H1 (cell line): Measurements from ENCODE around the gene TOB1. TPM values are rescaled to one million over a fixed set of nuclear protein-coding genes. Genes with fewer than 3 reads are reported as not detected.

Experiments used
- CTCF ChIA-PET: fragments of 300-600 bp; sonication (Branson Sonifier 250); formaldehyde crosslinking; loops from one replicate; lab custom pipeline; 2021; ENCODE audit not compliant: partially characterized antibody; lab: Charles Lee
- POLR2A ChIA-PET: fragments of 300-600 bp; sonication (Branson Sonifier 250); formaldehyde crosslinking; loops from one replicate; lab custom pipeline; 2021; ENCODE audit warnings: inconsistent platforms; ENCODE audit not compliant: partially characterized antibody; lab: Charles Lee
- DNase-seq, 2 experiments: peaks; one replicate each; pipeline versions ENCODE4 v3.0.0 to v3.0.0-alpha.2; 2010 to 2022; ENCODE audit warnings: low spot score in 2 of 2, low read depth in 1 of 2, mixed read lengths in 1 of 2
- FAIRE-seq: peaks from 2 replicates; lab custom pipeline; 2011; peaks lifted over from hg19 to GRCh38; lab: Jason Lieb, UNC
- H2AFZ ChIP-seq: 2 replicates; pipeline ENCODE4 v1.8.1; 2012; ENCODE audit warnings: low read length, inconsistent platforms
- H2AK5ac ChIP-seq: 2 replicates; pipeline ENCODE4 v1.6.1; 2013; ENCODE audit warnings: low read depth, low read length
- H2BK120ac ChIP-seq: replicated peaks from 2 replicates; pipeline ENCODE3; 2013; ENCODE audit warnings: low read depth, low read length, inconsistent platforms
- H2BK12ac ChIP-seq: 2 replicates; pipeline ENCODE4 v1.6.1; 2013; ENCODE audit warnings: low read depth, low read length
- H2BK15ac ChIP-seq: 2 replicates; pipeline ENCODE4 v1.6.1; 2013; ENCODE audit warnings: low read length
- H2BK20ac ChIP-seq: 2 replicates; pipeline ENCODE4 v1.6.1; 2013; ENCODE audit warnings: low read length
- H2BK5ac ChIP-seq: 2 replicates; pipeline ENCODE4 v1.6.1; 2013; ENCODE audit warnings: low read depth, low read length
- H3K14ac ChIP-seq: 2 replicates; pipeline ENCODE4 v1.6.1; 2013; ENCODE audit warnings: inconsistent platforms; ENCODE audit not compliant: insufficient read length
- H3K18ac ChIP-seq: 2 replicates; pipeline ENCODE4 v1.6.1; 2013; ENCODE audit warnings: low read length; ENCODE audit errors: extremely low read depth
- H3K23ac ChIP-seq: 2 replicates; pipeline ENCODE4 v1.6.1; 2013; ENCODE audit warnings: inconsistent platforms; ENCODE audit not compliant: insufficient read length
- H3K23me2 ChIP-seq: 2 replicates; pipeline ENCODE4 v1.6.1; 2013; ENCODE audit warnings: low read depth, low read length
- H3K27ac ChIP-seq: 2 replicates; pipeline ENCODE4 v1.6.1; 2011; ENCODE audit warnings: low read depth, low read length, inconsistent platforms
- H3K27me3 ChIP-seq, 4 experiments: replicated peaks in 1 of 4; 1 replicate in 1 of 4; 2 replicates in 3 of 4; pipeline versions ENCODE4 v1.6.1 to v1.8.1; 2011 to 2013; ENCODE audit warnings: low read length in 3 of 4, mild to moderate bottlenecking in 3 of 4, inconsistent platforms in 2 of 4, mixed read lengths in 2 of 4, moderate library complexity in 1 of 4; ENCODE audit not compliant: control insufficient read depth in 3 of 4, insufficient read depth in 3 of 4; ENCODE audit errors: extremely low read depth in 1 of 4
- H3K36me3 ChIP-seq, 4 experiments: 2 replicates each; pipeline versions ENCODE4 v1.6.1 to v1.8.1; 2011 to 2013; ENCODE audit warnings: mild to moderate bottlenecking in 4 of 4, low read length in 3 of 4, moderate library complexity in 2 of 4, control low read depth in 1 of 4, inconsistent platforms in 1 of 4; ENCODE audit not compliant: insufficient read depth in 4 of 4, control insufficient read depth in 2 of 4
- H3K4ac ChIP-seq: replicated peaks from 2 replicates; pipeline ENCODE3; 2013; ENCODE audit warnings: low read length, low read depth, mixed read lengths, inconsistent platforms; ENCODE audit not compliant: insufficient read length
- H3K4me1 ChIP-seq, 4 experiments: replicated peaks in 1 of 4; 1 replicate in 1 of 4; 2 replicates in 3 of 4; pipeline versions ENCODE4 v1.6.1 to v1.8.1; 2011 to 2013; ENCODE audit warnings: low read length in 3 of 4, inconsistent platforms in 2 of 4, mixed read lengths in 1 of 4; ENCODE audit not compliant: insufficient read depth in 4 of 4, control insufficient read depth in 3 of 4
- H3K4me2 ChIP-seq, 2 experiments: 2 replicates each; pipeline versions ENCODE4 v1.6.1 to v1.8.1; 2011 to 2013; ENCODE audit warnings: low read depth in 2 of 2, low read length in 2 of 2, control low read depth in 1 of 2, inconsistent platforms in 1 of 2, mild to moderate bottlenecking in 1 of 2; ENCODE audit not compliant: insufficient read depth in 1 of 2
- H3K4me3 ChIP-seq, 4 experiments: fragments of 200-600, 300-600 bp in 1 of 4; sonication (generic), shearing (Covaris generic), sonication (Bioruptor Twin) in 1 of 4; 2 replicates each; pipeline versions ENCODE4 v1.5.1 to v1.8.1; 2011 to 2016; ENCODE audit warnings: low read length in 4 of 4, low read depth in 3 of 4, control low read depth in 2 of 4, inconsistent platforms in 2 of 4, mild to moderate bottlenecking in 2 of 4, mixed read lengths in 1 of 4, moderate library complexity in 1 of 4; ENCODE audit not compliant: insufficient read depth in 2 of 4; ENCODE audit errors: extremely low read depth in 1 of 4
- H3K56ac ChIP-seq: replicated peaks from 2 replicates; pipeline ENCODE3; 2013; ENCODE audit warnings: low read depth, mild to moderate bottlenecking, mixed read lengths, low read length, inconsistent platforms; ENCODE audit not compliant: insufficient read length
- H3K79me1 ChIP-seq: 2 replicates; pipeline ENCODE4 v1.6.1; 2013; ENCODE audit warnings: low read depth, low read length, control low read depth
- H3K79me2 ChIP-seq, 2 experiments: 2 replicates each; pipeline versions ENCODE4 v1.6.1 to v1.8.1; 2012 to 2013; ENCODE audit warnings: low read length in 2 of 2, mild to moderate bottlenecking in 2 of 2, inconsistent platforms in 1 of 2; ENCODE audit not compliant: insufficient read depth in 2 of 2, control insufficient read depth in 1 of 2
- H3K9ac ChIP-seq, 4 experiments: replicated peaks in 1 of 4; 1 replicate in 1 of 4; 2 replicates in 3 of 4; pipeline versions ENCODE4 v1.6.1 to v1.8.1; 2011 to 2013; ENCODE audit warnings: low read depth in 3 of 4, low read length in 3 of 4, control low read depth in 2 of 4, mild to moderate bottlenecking in 2 of 4, moderate library complexity in 2 of 4, inconsistent platforms in 1 of 4; ENCODE audit errors: extremely low read depth in 1 of 4
- H3K9me3 ChIP-seq, 2 experiments: 2 replicates each; pipeline versions ENCODE4 v1.6.1 to v1.8.1; 2012 to 2013; ENCODE audit warnings: mild to moderate bottlenecking in 2 of 2, moderate library complexity in 2 of 2, control low read depth in 1 of 2, inconsistent platforms in 1 of 2, low read depth in 1 of 2, low read length in 1 of 2, mixed read lengths in 1 of 2; ENCODE audit not compliant: insufficient read depth in 2 of 2
- H4K20me1 ChIP-seq, 2 experiments: replicated peaks in 1 of 2; 2 replicates each; pipeline versions ENCODE3 to v1.8.1; 2011 to 2013; ENCODE audit warnings: inconsistent platforms in 2 of 2, low read length in 2 of 2, mild to moderate bottlenecking in 1 of 2; ENCODE audit not compliant: insufficient read depth in 2 of 2, control insufficient read depth in 1 of 2
- H4K5ac ChIP-seq: 2 replicates; pipeline ENCODE4 v1.6.1; 2013; ENCODE audit warnings: low read length, low read depth, mixed read lengths, inconsistent platforms; ENCODE audit not compliant: insufficient read length
- H4K8ac ChIP-seq: 2 replicates; pipeline ENCODE4 v1.8.0; 2013; ENCODE audit warnings: mild to moderate bottlenecking, moderate library complexity, low read length, inconsistent platforms; ENCODE audit not compliant: insufficient read depth; ENCODE audit errors: extremely low read depth
- H4K91ac ChIP-seq: replicated peaks from 2 replicates; pipeline ENCODE3; 2013; ENCODE audit warnings: low read length, mixed read lengths, inconsistent platforms; ENCODE audit not compliant: insufficient read length
- ASH2L ChIP-seq: fragments of 200-600, 300-600 bp; sonication (generic); IDR thresholded peaks from one replicate; pipeline ENCODE4 v1.7.1; 2017; ENCODE audit warnings: low read length
- BCL11A ChIP-seq, 2 experiments: IDR thresholded peaks; one replicate each; pipeline ENCODE4 v1.6.1; 2011; ENCODE audit warnings: low read depth in 2 of 2, low read length in 2 of 2, mild to moderate bottlenecking in 2 of 2
- CBX5 ChIP-seq: fragments of 300-800, 300-1000 bp; sonication (generic); IDR thresholded peaks from 2 replicates; pipeline ENCODE4 v1.7.1; 2016; ENCODE audit warnings: antibody characterized with exemption, low read length, low read depth
- CEBPB ChIP-seq: IDR thresholded peaks from 2 replicates; pipeline ENCODE4 v1.6.1; 2012; ENCODE audit warnings: low read depth, low read length
- FOSL1 ChIP-seq: IDR thresholded peaks from 2 replicates; pipeline ENCODE4 v1.6.1; 2011; ENCODE audit warnings: mild to moderate bottlenecking, low read depth, low read length, moderate library complexity; ENCODE audit not compliant: insufficient read depth
- JUN ChIP-seq: IDR thresholded peaks from 2 replicates; pipeline ENCODE4 v1.6.1; 2011; ENCODE audit warnings: low read depth, mild to moderate bottlenecking, improper control_type of control experiment, low read length
- POU5F1 ChIP-seq: IDR thresholded peaks from 2 replicates; pipeline ENCODE4 v1.6.1; 2011; ENCODE audit warnings: low read depth, mild to moderate bottlenecking, low read length, moderate library complexity
- RNF2 ChIP-seq: fragments of 200-900, 300-1000 bp; sonication (generic); IDR thresholded peaks from 2 replicates; pipeline ENCODE4 v1.7.1; 2016; ENCODE audit warnings: borderline replicate concordance, low read depth, mild to moderate bottlenecking, antibody characterized with exemption, low read length; ENCODE audit not compliant: poor library complexity, severe bottlenecking; ENCODE audit errors: missing control alignments
- RXRA ChIP-seq: IDR thresholded peaks from 2 replicates; pipeline ENCODE4 v1.6.1; 2011; ENCODE audit warnings: low read depth, mild to moderate bottlenecking, low read length, moderate library complexity; ENCODE audit not compliant: insufficient read depth
- SIN3A ChIP-seq, 2 experiments: IDR thresholded peaks in 1 of 2; conservative IDR thresholded peaks in 1 of 2; 2 replicates each; pipeline ENCODE4 v1.6.1; 2011 to 2012; ENCODE audit warnings: low read length in 2 of 2, improper control_type of control experiment in 1 of 2, low read depth in 1 of 2, mild to moderate bottlenecking in 1 of 2
- SP4 ChIP-seq: IDR thresholded peaks from 2 replicates; pipeline ENCODE4 v1.6.1; 2012; ENCODE audit warnings: low read length, inconsistent platforms
- SUZ12 ChIP-seq: fragments of 200-600 bp; sonication (generic); IDR thresholded peaks from 2 replicates; pipeline ENCODE4 v1.6.1; 2012; ENCODE audit warnings: mild to moderate bottlenecking, inconsistent platforms, low read length, moderate library complexity, mixed read lengths
- WGBS, 2 experiments: shearing (Covaris generic) in 1 of 2; methylation state at CpG; one replicate each; pipeline versions ENCODE4 v1.1.6 to v1.1.7; 2013 to 2015; ENCODE audit warnings: low lambda C conversion rate in 2 of 2, mixed read lengths in 2 of 2, inconsistent platforms in 1 of 2, low coverage in 1 of 2, missing lambda C conversion rate in 1 of 2; ENCODE audit not compliant: insufficient replicate concordance in 2 of 2, insufficient coverage in 1 of 2, insufficient read length in 1 of 2; ENCODE audit errors: extremely low coverage in 1 of 2, missing lambda C conversion rate in 1 of 2; 5-methylcytosine and 5-hydroxymethylcytosine counted together
- polyA plus RNA-seq, 7 experiments: library from polyadenylated mRNA; depleted of rRNA in 3 of 7; stranded (reverse) in 5 of 7; unstranded in 2 of 7; fragments of >200 nt in 5 of 7; fragments of 200-250 nt in 2 of 7; gene quantifications; 1 replicate in 5 of 7; 2 replicates in 1 of 7; 4 replicates in 1 of 7; pipeline versions ENCODE4 v1.2.1 to v1.2.3, GENCODE V29; 2011 to 2013; ENCODE audit warnings: missing spikeins in 2 of 7, mixed read lengths in 2 of 7
- total RNA-seq: library from RNA; stranded (reverse); fragmentation: NEBNext Ultra II Directional; extraction: Animal tissue kit (Norgen Biotek cat#: 25700); gene quantifications from 2 replicates; pipeline ENCODE4 v1.2.1, GENCODE V29; 2021

The TOB1 gene
- total and polyA plus RNA-seq, 2 of the 8 experiments (the other 6 are each of a cell fraction or from before 2014, with no cell fraction given), result 14.4 to 20.8 TPM

- H2BK120ac ChIP-seq, result no peak overlapping the region
- no peak overlapping the region for H3K14ac ChIP-seq
- H3K18ac ChIP-seq, result no peak overlapping the region
- no peak for TF ChIP-seq POU5F1
- TF ChIP-seq SUZ12, result no peak
- TF ChIP-seq RXRA, result no peak
- TF ChIP-seq ASH2L, result no peak
- TF ChIP-seq CBX5, result no peak
- no peak for TF ChIP-seq SIN3A (conservative IDR thresholded peaks at IDR 0.05 in 1 of 2, IDR thresholded peaks at IDR 0.05 in 1 of 2; ENCODE audit: low read depth in 1 of 2, low read length in 2 of 2)
- no peak for TF ChIP-seq SP4
- TF ChIP-seq CEBPB, result no peak
- no peak for TF ChIP-seq FOSL1
- no peak for TF ChIP-seq RNF2
- TF ChIP-seq JUN, result no peak
- TF ChIP-seq BCL11A (IDR thresholded peaks at IDR 0.05; ENCODE audit: low read depth in 2 of 2, low read length in 2 of 2), result no peak
- TF ChIP-seq, all 59 proteins: peak for 0
- CTCF ChIA-PET, result interaction anchor here (0.6 to 10.5 kb wide), 11 partner anchors 12 to 122 kb away, joined by 3 to 125 read pairs (median 5); no protein-coding TSS in a partner anchor
- Histone ChIP-seq H3K23me2 (no peaks in the 10 kb centered on the region), H3K36me3 (no peaks in the 10 kb centered on the region), H4K5ac (no peak overlapping the region), H4K8ac (no peak overlapping the region; the same call in 1 of the 2 replicates), H2BK5ac (no peak overlapping the region), H2BK20ac (0 out of 2 replicates have a peak overlapping the region, but pooled peaks have one; percentile 72), H3K4me2 (0 out of 4 replicates have a peak overlapping the region, but pooled peaks of 1 of the 2 experiments have one; percentile 45), H3K23ac (no peak overlapping the region), H3K27ac (no peak overlapping the region), H4K91ac (no peak overlapping the region), H2AK5ac (no peak overlapping the region), H3K9ac (no peak overlapping the region), H3K4me1 (peaks cover 7 to 17% (median 11%) of the 10 kb centered on the region in 4 experiments), H3K79me1 (no peaks in the 10 kb centered on the region), H3K4ac (no peak overlapping the region), H2AFZ (peak overlapping the region; percentile 93), H2BK15ac (no peak overlapping the region), H3K4me3 (no peak overlapping the region), H3K79me2 (no peaks in the 10 kb centered on the region), H3K27me3 (no peaks in the 10 kb centered on the region), H3K56ac (no peak overlapping the region), H4K20me1 (no peaks in the 10 kb centered on the region), H2BK12ac (no peak overlapping the region), H3K9me3 (no peaks in the 10 kb centered on the region)
- 90% methylated on average over 6 of the region's 6 CpGs; no CpG with 5 or more reads in 1 of the 2 experiments for WGBS, 2 experiments
- FAIRE-seq (no peak), DNase-seq (no peak)
- POLR2A ChIA-PET, result no interaction called here
Measured at GRCh38 chr17:50828508-50829170, 37.5 kb downstream of the TOB1 start.
